MCF 10A (cell line): ENCODE data around the gene ANKMY1. TPM values are rescaled to one million over a fixed set of nuclear protein-coding genes. Genes with fewer than 3 reads are reported as not detected.

Experiments used
- BruUV-seq: library from RNA; stranded (reverse); fragments of 400-500 nt; replicated peaks from 2 replicates; lab custom pipeline; 2021; lab: Mats Ljungman, UMichigan
- CTCF ChIA-PET: fragments of 300-600 bp; sonication (Branson Sonifier 250); formaldehyde crosslinking; extraction: SDS; loops from one replicate; lab custom pipeline; 2021; ENCODE audit warnings: antibody characterized with exemption, inconsistent platforms; lab: Yijun Ruan, JAX
- POLR2A ChIA-PET: fragments of 300-600, 350-650 bp; sonication (Branson Sonifier 250); formaldehyde crosslinking; extraction: SDS; loops from one replicate; lab custom pipeline; 2020; ENCODE audit warnings: antibody characterized with exemption, inconsistent platforms; lab: Yijun Ruan, JAX
- DNase-seq: peaks from one replicate; pipeline ENCODE4 v3.0.0-alpha.2; 2018; ENCODE audit not compliant: unreplicated experiment
- H3K27ac Mint-ChIP-seq: one replicate; pipeline ENCODE4 v1.8.0; 2022; ENCODE audit warnings: mild to moderate bottlenecking, low read depth, mixed read lengths; ENCODE audit not compliant: unreplicated experiment
- H3K27me3 Mint-ChIP-seq: one replicate; pipeline ENCODE4 v1.8.0; 2022; ENCODE audit warnings: mixed read lengths; ENCODE audit not compliant: insufficient read depth, unreplicated experiment
- H3K36me3 Mint-ChIP-seq: one replicate; pipeline ENCODE4 v1.8.0; 2022; ENCODE audit warnings: mild to moderate bottlenecking, moderate library complexity, mixed read lengths; ENCODE audit not compliant: insufficient read depth, unreplicated experiment
- H3K4me1 Mint-ChIP-seq: one replicate; pipeline ENCODE4 v1.8.0; 2022; ENCODE audit warnings: mixed read lengths; ENCODE audit not compliant: insufficient read depth, unreplicated experiment
- H3K4me3 Mint-ChIP-seq: one replicate; pipeline ENCODE4 v1.8.0; 2022; ENCODE audit warnings: mild to moderate bottlenecking, moderate library complexity, mixed read lengths; ENCODE audit not compliant: unreplicated experiment
- H3K9me3 Mint-ChIP-seq: one replicate; pipeline ENCODE4 v1.8.0; 2022; ENCODE audit warnings: mixed read lengths; ENCODE audit not compliant: unreplicated experiment
- CTCF ChIP-seq: fragments of 200-600 bp; IDR thresholded peaks from one replicate; pipeline ENCODE4 v1.8.0; 2022; ENCODE audit warnings: antibody characterized with exemption, mild to moderate bottlenecking; ENCODE audit not compliant: unreplicated experiment
- intact Hi-C: fragments of 100-400 bp; cut with micrococcal nuclease; formaldehyde crosslinking; loops from 2 replicates; pipeline ENCODE4 v1.14.1; 2022
- total RNA-seq: library from RNA; stranded (reverse); gene quantifications from 2 replicates; pipeline ENCODE4 v1.2.3, GENCODE V29; 2022

The ANKMY1 gene
- total RNA-seq, 1 experiment from 2014 or later, result 22.2 TPM

DNA sequence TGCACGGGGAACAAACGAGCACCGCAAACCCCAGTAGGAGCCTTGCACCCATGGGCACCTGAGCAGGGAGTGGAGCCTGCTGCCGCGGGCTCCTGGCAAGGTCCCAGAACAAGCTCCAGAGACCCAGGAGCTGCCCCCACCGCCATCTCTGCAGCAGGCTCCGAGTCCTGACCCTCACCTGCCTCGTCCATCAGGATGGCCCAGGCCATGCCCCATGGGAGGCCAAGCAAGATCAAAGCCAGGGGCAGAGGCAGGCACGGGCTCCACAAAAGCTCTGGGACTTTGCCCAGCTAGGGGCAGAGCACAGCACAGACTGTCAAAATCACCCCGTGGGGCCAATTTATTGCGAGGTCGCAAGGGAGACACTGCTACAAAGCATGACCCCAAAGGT lies 78.7 kb downstream of the ANKMY1 start:
- ChIA-PET CTCF (interaction anchor here (0.6 to 1.3 kb wide), 2 partner anchors 35 to 360 kb away, joined by 3 read pairs; no protein-coding TSS in a partner anchor), POLR2A (no interaction called here)
- Mint-ChIP-seq H3K4me1 (no peaks in the 10 kb centered on the region), H3K36me3 (peaks cover 6% of the 10 kb centered on the region), H3K9me3 (no peaks in the 10 kb centered on the region), H3K27me3 (no peaks in the 10 kb centered on the region), H3K27ac (no peak overlapping the region), H3K4me3 (no peak overlapping the region)
- no peak for DNase-seq
- BruUV-seq, result no TSS peak
- intact Hi-C loops, result no loop called here
- no peak for TF ChIP-seq CTCF

DNA sequence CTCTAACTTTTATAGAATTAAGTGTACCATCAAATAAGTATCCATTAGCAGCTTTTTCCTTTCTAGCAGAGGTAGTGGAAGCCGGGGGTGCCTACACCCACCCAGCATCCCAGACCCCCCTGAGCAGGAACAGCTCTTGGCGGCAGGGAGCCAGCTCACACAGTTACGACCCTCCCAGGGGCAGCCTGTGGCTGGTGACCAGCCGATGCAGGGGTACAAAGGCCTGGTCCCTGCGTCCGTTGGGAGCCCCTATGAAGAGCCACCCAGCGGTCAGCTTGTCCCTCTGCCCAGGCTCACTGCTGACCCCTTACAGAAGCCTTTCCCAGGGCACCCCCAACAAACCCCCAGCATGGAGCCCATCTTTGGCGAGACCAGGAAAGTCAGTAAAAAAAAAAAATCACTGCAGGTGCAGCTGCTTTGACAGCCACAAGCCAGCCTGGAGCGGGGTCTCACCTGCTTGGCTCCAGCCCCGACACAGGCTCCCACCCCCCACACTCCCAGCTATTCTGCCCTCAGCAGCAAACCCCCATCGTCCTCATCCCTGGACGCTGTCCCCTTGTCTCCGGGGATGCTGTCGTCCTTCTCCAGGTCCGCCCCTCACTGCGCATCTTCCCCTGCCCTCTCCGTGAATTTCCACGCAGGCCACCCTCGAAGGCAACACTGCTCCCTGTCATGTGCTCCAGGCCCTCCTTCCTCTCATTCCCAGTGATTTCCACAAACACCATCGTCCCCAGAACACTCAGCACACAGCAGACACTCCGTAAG lies 79.3 kb downstream of the ANKMY1 start:
- no peak for DNase-seq
- POLR2A ChIA-PET, result no interaction called here

DNA sequence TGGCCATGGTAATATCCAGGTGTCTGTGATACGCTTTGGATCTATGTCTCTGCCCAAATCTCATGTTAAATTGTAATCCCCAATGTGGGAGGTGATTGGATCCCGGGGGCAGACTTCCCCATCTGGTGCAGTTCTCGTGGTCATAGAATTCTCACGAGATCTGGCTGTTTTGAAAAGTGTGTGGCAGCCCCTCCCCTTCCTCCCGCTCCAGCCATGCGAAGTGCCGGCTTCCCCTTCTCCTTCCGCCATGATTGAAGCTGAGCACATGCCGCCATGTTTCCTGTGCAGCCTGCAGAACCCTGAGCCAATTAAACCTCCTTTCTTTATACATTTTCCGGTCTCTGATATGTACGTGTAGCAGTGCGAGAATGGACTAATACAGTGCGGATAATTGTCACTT lies 79.9 kb downstream of the ANKMY1 start:
- peaks cover 6% of the 10 kb centered on the region for H3K36me3 Mint-ChIP-seq
- no peaks in the 10 kb centered on the region for H3K27me3 Mint-ChIP-seq
- BruUV-seq, result no TSS peak
- no peak for TF ChIP-seq CTCF
- no peak for DNase-seq
- peaks cover 8% of the 10 kb centered on the region for H3K9me3 Mint-ChIP-seq
- ChIA-PET POLR2A (no interaction called here), CTCF (interaction anchor here (1.1 kb wide), 1 partner anchor 36 kb away, joined by 4 read pairs; no protein-coding TSS in a partner anchor)
- no peaks in the 10 kb centered on the region for H3K4me1 Mint-ChIP-seq
- no peak overlapping the region for H3K4me3 Mint-ChIP-seq
- intact Hi-C loops, result no loop called here
- H3K27ac Mint-ChIP-seq, result no peak overlapping the region

More for the DNA sequence above, 79.3 kb downstream of the ANKMY1 start:
- no peak overlapping the region for H3K27ac Mint-ChIP-seq
- TF ChIP-seq CTCF, result no peak
- H3K27me3 Mint-ChIP-seq, result no peaks in the 10 kb centered on the region
- no peak overlapping the region for H3K4me3 Mint-ChIP-seq
- no TSS peak for BruUV-seq
- intact Hi-C loops, result no loop called here
- peaks cover 3% of the 10 kb centered on the region for H3K9me3 Mint-ChIP-seq
- H3K4me1 Mint-ChIP-seq, result no peaks in the 10 kb centered on the region
- CTCF ChIA-PET, result interaction anchor here (0.6 to 1.3 kb wide), 2 partner anchors 36 to 361 kb away, joined by 3 read pairs; no protein-coding TSS in a partner anchor
- H3K36me3 Mint-ChIP-seq, result peaks cover 6% of the 10 kb centered on the region

- no peaks in the 10 kb centered on the region for H3K36me3 Mint-ChIP-seq
- ChIA-PET CTCF (interaction anchor here (0.6 to 1.0 kb wide), 2 partner anchors 17 to 330 kb away, joined by 3 to 4 read pairs; no protein-coding TSS in a partner anchor), POLR2A (interaction anchor here (0.6 kb wide), 1 partner anchor 23 kb away, joined by 3 read pairs; no protein-coding TSS in a partner anchor)
- TF ChIP-seq CTCF, result no peak
- no peaks in the 10 kb centered on the region for H3K27me3 Mint-ChIP-seq
- H3K9me3 Mint-ChIP-seq, result peaks cover 8% of the 10 kb centered on the region
- no TSS peak for BruUV-seq
- H3K27ac Mint-ChIP-seq, result no peak overlapping the region
- no peak overlapping the region for H3K4me3 Mint-ChIP-seq
- intact Hi-C loops, result no loop called here
- no peak for DNase-seq
- H3K4me1 Mint-ChIP-seq, result peaks cover 5% of the 10 kb centered on the region
Measured at GRCh38 chr2:240473211-240473610, 84.6 kb downstream of the ANKMY1 start.
